Measurements from ENCODE around the gene CERT1.
"Not testable (repeated sequence)": the region's sequence is repeated elsewhere in the genome, so short reads cannot be mapped to it uniquely, and the experiment has no call there.

Gene CERT1

DNA sequence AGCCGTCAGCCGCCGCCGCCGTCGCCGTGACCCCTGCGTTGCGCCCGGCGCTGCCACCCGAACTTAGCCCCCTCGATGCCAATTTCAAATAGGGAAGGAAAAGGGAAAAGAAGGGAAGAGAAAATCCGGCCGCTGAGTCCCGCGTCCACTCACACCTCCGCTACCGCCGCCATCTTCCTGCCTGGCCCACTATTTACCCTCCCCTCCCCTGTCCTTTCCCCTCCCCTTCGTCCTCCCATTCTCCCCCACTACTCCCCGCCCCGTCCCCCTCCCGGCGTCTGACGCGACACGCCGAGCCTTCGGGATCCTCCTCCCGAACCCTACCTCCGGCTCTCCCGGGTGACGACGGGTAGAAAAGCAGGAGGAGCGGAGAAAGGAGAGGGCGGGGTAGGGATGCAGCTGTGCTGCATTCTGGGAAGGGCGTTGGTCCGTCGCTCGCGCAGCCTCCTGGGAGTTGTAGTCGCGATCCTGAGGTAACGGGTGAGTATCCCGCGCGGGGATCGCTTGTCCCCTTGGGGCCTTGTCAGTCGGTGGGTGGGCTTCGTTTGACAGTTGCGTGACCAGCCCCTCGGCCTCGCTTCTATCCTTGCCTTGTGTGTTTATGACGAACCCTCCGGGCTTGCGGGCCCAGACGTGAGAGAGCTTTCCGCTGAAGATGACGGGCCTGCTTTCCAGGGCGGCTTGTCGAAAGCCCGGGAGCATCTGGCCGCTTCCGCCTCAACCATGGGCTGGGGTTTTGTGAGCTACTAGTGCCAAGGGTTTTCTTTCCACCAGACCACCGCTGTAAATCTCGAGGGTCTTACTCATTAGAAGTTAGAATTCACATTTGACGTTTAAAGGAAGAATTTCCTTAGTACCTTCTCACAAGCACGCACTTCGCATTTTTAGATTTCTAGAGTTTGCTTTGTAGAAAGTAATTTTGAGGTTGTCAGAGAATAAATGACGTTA, at the start of gene CERT1, which contains the start of gene POLK:
Gene CERT1 (minus strand): TSS at position 195 of the 948 bp plus-strand sequence. CDS start 422 bp downstream, outside the sequence.
Gene POLK (plus strand): TSS at position 457 of the 948 bp plus-strand sequence.
- DNase-seq = peak; percentile 92 to 93

- not testable (repeated sequence) for DNase-seq
These were observed 49.2 kb upstream of the CERT1 start for GRCh38 chr5:75560655-75561054.

- no peak for DNase-seq
These were observed 47.7 kb upstream of the CERT1 start for GRCh38 chr5:75558981-75559632.

DNA sequence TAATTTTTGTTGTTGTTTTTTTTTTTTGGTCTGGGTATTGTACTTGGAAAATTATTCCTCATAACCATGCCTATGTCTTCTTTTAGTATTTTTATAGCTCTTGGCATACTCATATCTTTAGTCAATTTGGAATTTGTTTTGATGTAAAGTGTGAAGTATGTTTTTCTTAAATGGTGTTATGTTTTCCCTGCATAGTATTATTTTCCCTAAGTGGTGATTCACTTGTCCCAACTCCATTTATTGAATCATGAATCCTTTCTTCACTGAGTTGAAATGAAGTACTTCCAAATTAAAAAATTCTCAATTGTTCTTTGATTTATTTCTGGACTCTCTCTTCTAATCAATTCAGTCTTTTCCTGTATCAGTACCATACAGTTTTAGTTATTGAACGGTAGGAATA, 46.8 kb upstream of the CERT1 start:
- no peak for DNase-seq

- DNase-seq = no peak
These were observed 41.9 kb upstream of the CERT1 start for GRCh38 chr5:75553358-75553757.

- DNase-seq = no peak
These were observed 41.3 kb upstream of the CERT1 start for GRCh38 chr5:75552764-75553163.

DNA sequence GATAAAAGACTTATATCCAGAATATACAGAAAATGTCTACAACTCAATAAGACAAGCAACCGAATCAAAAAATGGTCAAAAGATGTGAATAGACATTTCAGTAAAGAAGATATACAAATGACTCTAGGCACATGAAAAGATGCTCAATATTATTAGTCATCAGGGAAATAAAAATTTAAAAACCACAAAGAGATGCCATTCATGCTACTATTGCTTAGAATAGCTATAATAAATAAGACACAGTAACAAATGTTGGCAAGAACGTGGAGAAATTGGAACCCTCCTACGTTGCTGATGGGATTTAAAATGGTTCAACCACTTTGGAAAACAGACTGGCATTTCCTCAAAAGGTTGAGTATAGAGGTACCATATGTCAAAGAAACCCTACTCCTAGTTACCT, 40.0 kb upstream of the CERT1 start:
- no peak for DNase-seq

DNA sequence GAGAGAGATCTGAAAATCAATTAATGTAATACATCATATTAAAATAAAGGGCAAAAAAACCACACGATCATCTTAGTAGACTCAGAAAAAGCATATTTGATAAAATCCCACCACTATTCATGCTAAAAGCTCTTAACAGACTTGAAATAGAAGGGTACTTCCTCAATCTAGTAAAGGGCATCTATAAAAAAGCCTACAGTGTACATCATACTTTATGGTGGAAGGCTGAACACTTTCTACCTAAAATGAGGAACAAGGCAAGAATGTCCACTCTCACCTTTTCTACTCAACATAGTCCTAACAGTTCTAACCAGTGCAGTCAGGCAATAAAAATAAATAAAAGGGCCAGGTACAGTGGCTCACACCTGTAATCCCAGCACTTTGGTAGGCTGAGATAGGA, 39.2 kb upstream of the CERT1 start:
- no peak for DNase-seq

GRCh38 chr5:75547812-75548211, 36.4 kb upstream of the CERT1 start:
- no peak for DNase-seq

DNA sequence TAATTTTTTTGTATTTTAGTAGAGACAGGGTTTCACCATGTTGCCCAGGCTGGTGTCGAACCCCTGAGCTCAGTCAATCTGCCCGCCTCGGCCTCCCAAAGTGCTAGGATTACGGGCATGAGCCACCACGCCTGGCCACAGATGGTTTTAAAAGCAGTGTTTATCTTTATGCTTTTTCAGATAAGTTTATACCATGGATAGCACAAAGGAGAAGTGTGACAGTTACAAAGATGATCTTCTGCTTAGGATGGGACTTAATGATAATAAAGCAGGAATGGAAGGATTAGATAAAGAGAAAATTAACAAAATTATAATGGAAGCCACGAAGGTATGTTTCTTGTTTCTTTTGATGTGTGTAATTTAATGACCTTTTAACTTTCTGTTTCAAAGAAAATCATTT, 35.4 kb upstream of the CERT1 start:
- DNase-seq = no peak

DNA sequence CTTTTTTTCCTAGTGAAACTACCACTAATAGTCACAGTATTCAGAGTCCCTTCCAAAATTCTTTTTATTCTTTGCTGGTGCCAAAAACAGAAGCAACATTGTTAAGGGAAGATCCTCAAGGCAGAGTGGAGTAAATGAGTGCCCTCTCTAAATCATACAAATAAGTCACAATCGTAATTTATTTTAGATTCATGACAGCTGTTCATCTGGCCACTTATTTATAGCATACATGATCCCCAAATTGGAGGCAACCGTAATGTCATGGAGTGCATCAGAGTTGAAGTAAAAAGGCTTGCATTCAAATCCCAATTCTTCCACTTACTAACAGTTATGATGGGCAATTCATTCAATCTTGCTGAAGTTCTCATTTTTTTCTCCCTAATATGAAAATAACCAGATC, 33.7 kb upstream of the CERT1 start:
- DNase-seq = no peak

- DNase-seq = no peak
These were observed 26.8 kb upstream of the CERT1 start for GRCh38 chr5:75538211-75538610.

GRCh38 chr5:75536694-75537360, 25.4 kb upstream of the CERT1 start:
- no peak for DNase-seq

DNA sequence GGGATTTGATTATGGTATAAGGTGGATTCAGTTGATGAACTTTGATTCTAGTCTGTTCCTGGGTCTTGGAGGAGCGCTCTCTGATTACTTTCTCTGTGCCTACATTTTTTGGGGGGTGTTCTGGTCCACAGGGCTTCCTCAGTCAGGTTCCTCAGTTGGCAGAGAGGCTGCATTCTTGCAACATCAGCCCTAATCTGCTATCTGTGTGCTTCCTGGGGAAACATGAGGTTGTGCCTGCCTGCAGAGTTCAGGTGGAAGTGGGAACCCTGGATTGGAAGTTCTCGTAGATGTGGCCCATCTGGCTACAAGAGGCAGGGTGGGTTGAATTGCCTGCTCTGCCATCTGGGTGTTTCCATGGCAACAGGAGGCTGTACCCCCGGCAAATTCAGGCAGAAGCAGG, 24.7 kb upstream of the CERT1 start:
- no peak for DNase-seq

GRCh38 chr5:75534734-75535133, 23.3 kb upstream of the CERT1 start:
- no peak for DNase-seq

- not testable (repeated sequence) for DNase-seq
These were observed 22.3 kb upstream of the CERT1 start for GRCh38 chr5:75533716-75534115.

- DNase-seq = no peak
These were observed 20.8 kb upstream of the CERT1 start for GRCh38 chr5:75532190-75532589.

- DNase-seq = no peak
These were observed 17.8 kb upstream of the CERT1 start for GRCh38 chr5:75529185-75529584.

DNA sequence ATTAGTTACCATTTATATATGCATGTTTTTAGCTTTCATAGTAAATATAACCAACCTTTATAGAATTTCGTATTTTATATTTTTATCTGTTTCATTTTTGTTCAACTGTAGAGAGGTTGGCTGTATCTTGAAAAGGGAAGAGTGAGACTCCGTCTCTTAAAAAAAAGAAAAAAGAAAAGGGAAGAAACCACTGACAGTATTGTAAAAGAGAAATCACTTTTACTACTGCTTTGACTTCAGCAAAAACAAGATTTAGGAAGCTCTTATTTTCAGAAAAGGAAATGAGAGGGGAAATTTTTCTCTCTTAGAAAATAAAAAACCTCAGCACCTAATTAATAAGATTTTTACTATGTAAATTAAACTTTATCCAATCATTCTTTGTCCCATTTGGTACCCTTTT, 14.6 kb upstream of the CERT1 start:
- DNase-seq = no peak

DNA sequence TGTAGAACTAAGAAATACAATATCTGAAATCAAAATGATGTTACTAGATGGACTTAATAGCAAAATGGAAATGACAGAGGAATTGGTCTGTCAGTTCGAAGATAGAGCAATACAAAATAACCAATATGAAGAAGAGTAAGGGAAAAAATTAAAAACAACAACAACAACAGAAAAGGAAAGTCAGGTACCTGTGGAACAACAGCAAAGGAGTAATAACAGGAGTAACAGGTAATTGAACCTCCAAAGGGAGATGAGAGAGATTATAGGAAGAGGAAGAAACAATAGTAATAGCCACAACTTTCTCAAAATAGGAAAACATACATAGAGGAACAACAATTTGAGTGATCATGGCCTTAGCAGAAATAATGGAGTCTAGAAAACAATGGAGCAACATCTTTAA, 13.9 kb upstream of the CERT1 start:
- no peak for DNase-seq

DNA sequence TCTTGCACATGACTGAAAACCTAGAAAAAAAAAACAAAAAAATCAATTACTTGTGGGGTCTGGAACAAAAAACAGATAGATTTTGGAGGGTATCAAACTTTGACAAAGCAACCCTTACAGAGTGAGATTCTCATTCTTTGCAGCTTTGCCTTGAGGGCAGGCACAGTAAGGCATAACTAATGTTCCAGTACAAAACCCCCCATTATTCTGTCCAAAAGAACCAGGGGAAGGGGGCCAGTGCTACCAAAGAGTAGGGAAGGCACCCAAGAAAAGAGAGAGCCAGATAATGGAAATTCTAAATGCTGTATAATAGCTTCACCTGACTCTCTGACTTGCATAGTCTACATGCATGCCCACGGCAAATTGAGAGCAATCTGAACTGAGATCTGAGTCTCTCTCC, 13.2 kb upstream of the CERT1 start:
- no peak for DNase-seq

DNA sequence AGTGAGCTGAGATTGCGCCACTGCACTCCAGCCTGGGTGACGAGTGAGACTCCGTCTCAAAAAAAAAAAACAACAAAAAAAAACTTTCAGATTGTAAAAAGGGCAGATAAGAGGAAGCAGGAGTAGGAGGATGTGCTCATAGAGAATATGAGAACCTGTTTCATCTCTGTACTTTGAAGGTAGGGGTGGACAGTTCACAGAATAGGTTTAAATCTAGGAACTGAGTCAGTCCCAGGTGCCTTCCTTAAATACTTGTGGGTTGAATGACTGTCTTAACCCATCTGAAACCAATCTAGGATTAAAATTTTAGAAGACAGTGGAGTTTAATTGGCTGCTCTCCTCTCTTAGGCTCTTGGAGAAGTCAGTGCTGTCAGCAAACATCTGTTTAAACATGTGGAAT, 12.6 kb upstream of the CERT1 start:
- no peak for DNase-seq

DNA sequence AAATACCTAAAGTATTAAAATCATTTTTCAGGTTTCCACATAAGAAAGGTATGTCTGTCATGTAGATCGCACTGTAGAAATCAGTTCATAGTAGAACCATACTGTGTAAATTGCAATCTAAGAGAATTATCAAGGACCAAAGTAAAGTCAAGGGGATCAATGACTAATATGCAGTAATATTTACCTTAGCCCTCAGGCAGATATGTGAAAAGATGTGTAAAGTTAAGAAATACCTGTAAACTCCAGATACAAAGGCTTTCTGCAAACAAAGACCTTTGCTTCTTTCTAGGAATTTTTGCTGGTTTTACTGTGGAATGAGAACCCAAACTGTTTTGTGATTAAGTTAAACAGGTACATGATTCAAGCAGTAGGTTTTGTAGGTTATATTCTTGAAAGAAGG, 11.8 kb upstream of the CERT1 start:
- DNase-seq = no peak

GRCh38 chr5:75522542-75522941, 11.1 kb upstream of the CERT1 start:
- DNase-seq = no peak
